Measurements from ENCODE around the gene ANO3.

DNA sequence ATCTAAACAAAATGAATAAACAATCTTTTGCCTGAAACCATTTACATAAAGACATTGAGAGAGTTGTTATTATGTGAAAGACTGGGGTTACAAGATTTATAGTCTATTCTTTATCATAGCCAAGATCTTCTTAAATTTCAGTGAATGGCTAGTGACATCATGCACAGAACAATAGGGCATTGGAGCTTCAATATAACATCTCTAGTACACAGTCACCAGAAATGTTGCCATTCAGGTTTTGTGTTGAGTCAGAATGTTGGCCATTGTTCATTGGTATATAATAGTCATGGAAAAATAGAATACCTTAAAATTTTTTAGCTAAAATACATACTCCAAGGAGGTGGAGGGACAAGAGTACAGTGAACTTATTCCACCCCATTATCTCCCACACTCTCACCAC, 345.6 kb downstream of the ANO3 start:
- TF ChIP-seq, protein P1, sequence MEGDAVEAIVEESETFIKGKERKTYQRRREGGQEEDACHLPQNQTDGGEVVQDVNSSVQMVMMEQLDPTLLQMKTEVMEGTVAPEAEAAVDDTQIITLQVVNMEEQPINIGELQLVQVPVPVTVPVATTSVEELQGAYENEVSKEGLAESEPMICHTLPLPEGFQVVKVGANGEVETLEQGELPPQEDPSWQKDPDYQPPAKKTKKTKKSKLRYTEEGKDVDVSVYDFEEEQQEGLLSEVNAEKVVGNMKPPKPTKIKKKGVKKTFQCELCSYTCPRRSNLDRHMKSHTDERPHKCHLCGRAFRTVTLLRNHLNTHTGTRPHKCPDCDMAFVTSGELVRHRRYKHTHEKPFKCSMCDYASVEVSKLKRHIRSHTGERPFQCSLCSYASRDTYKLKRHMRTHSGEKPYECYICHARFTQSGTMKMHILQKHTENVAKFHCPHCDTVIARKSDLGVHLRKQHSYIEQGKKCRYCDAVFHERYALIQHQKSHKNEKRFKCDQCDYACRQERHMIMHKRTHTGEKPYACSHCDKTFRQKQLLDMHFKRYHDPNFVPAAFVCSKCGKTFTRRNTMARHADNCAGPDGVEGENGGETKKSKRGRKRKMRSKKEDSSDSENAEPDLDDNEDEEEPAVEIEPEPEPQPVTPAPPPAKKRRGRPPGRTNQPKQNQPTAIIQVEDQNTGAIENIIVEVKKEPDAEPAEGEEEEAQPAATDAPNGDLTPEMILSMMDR (IDR thresholded peaks at IDR 0.05; ENCODE audit: extremely low read depth in 1 of 2, insufficient read depth in 1 of 2, low read depth in 1 of 2, low read length in 2 of 2): no peak
- TF ChIP-seq EZH2 (IDR thresholded peaks at IDR 0.05; ENCODE audit: borderline replicate concordance, low read depth, low read length, severe bottlenecking) (no peak), POLR2A (IDR thresholded peaks at IDR 0.05; ENCODE audit: low read depth, low read length) (no peak), POLR2AphosphoS5 (IDR thresholded peaks at IDR 0.05; ENCODE audit: insufficient read depth, low read depth, low read length) (no peak), MYC (IDR thresholded peaks at IDR 0.05; ENCODE audit: low read depth, low read length) (no peak)
- TF ChIP-seq, protein P2, sequence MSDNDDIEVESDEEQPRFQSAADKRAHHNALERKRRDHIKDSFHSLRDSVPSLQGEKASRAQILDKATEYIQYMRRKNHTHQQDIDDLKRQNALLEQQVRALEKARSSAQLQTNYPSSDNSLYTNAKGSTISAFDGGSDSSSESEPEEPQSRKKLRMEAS (IDR thresholded peaks at IDR 0.05; ENCODE audit: insufficient read depth, insufficient read length): no peak

Data from endothelial cell of umbilical vein (primary cell).